ENCODE data around the gene PLA2G2C.
A peak's percentile ranks its signal among the peaks of the same experiment; 100 is the strongest.

The PLA2G2C gene

GRCh38 chr1:20194757-20195461 lies 8.6 kb upstream of the PLA2G2C start:
- Mint-ChIP-seq H3K36me3 (ENCODE audit: low read depth) (no peaks in the 10 kb centered on the region), H3K27me3 (ENCODE audit: low read depth, poor library complexity) (peaks cover 22% of the 10 kb centered on the region), H3K4me1 (peaks cover 7% of the 10 kb centered on the region), H3K9me3 (no peaks in the 10 kb centered on the region), H3K27ac (no peak overlapping the region), H3K4me3 (no peak overlapping the region)
- DNase-seq: peak; percentile 68
- peak; percentile 72 for TF ChIP-seq CTCF (IDR thresholded peaks at IDR 0.05)

GRCh38 chr1:20194224-20194623 lies 7.9 kb upstream of the PLA2G2C start:
- H3K4me1 Mint-ChIP-seq: peaks cover 13% of the 10 kb centered on the region
- H3K27ac Mint-ChIP-seq: no peak overlapping the region
- no peaks in the 10 kb centered on the region for H3K36me3 Mint-ChIP-seq (ENCODE audit: low read depth)
- H3K27me3 Mint-ChIP-seq (ENCODE audit: low read depth, poor library complexity): peaks cover 17% of the 10 kb centered on the region
- no peak for DNase-seq
- TF ChIP-seq CTCF (IDR thresholded peaks at IDR 0.05): no peak
- H3K9me3 Mint-ChIP-seq: no peaks in the 10 kb centered on the region
- H3K4me3 Mint-ChIP-seq: no peak overlapping the region

GRCh38 chr1:20192871-20193411 lies 6.6 kb upstream of the PLA2G2C start:
- H3K27me3 Mint-ChIP-seq (ENCODE audit: low read depth, poor library complexity): peaks cover 9% of the 10 kb centered on the region
- H3K4me1 Mint-ChIP-seq: peaks cover 26% of the 10 kb centered on the region
- H3K4me3 Mint-ChIP-seq: no peak overlapping the region
- no peak overlapping the region for H3K27ac Mint-ChIP-seq
- H3K9me3 Mint-ChIP-seq: no peaks in the 10 kb centered on the region
- no peak for DNase-seq
- no peaks in the 10 kb centered on the region for H3K36me3 Mint-ChIP-seq (ENCODE audit: low read depth)
- no peak for TF ChIP-seq CTCF (IDR thresholded peaks at IDR 0.05)

- TF ChIP-seq CTCF (IDR thresholded peaks at IDR 0.05): no peak
- no peak for DNase-seq
- no peaks in the 10 kb centered on the region for H3K36me3 Mint-ChIP-seq (ENCODE audit: low read depth)
- peaks cover 9% of the 10 kb centered on the region for H3K27me3 Mint-ChIP-seq (ENCODE audit: low read depth, poor library complexity)
- peaks cover 32% of the 10 kb centered on the region for H3K4me1 Mint-ChIP-seq
- no peaks in the 10 kb centered on the region for H3K9me3 Mint-ChIP-seq
- H3K27ac Mint-ChIP-seq: no peak overlapping the region
- no peak overlapping the region for H3K4me3 Mint-ChIP-seq
Measured at GRCh38 chr1:20192364-20192763, 6.0 kb upstream of the PLA2G2C start.

GRCh38 chr1:20191266-20191825 lies 5.0 kb upstream of the PLA2G2C start:
- H3K36me3 Mint-ChIP-seq (ENCODE audit: low read depth): no peaks in the 10 kb centered on the region
- no peak overlapping the region for H3K4me3 Mint-ChIP-seq
- no peaks in the 10 kb centered on the region for H3K9me3 Mint-ChIP-seq
- peaks cover 42% of the 10 kb centered on the region for H3K4me1 Mint-ChIP-seq
- no peak for TF ChIP-seq CTCF (IDR thresholded peaks at IDR 0.05)
- H3K27ac Mint-ChIP-seq: no peak overlapping the region
- peaks cover 5% of the 10 kb centered on the region for H3K27me3 Mint-ChIP-seq (ENCODE audit: low read depth, poor library complexity)
- DNase-seq: no peak
